Measurements from ENCODE around the gene ABHD12B.

DNA sequence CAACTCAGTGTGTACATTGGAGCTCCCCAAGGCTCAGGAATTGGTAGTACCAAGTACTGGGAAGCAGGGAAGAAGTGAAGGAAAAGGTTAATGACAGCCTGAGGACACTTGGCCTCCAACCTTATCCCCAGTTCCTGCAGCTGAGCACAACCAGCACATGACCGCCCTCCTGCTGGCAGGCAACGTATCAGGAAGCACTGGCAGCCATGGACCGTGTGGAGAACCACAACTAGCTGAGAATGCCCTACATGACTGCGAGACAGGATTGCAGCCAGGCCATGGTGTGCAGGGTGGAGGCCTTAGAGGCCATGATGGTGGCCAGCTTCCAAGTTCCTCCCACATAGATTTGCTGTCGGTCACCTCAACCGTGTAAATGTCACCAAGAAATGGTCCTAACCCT is 45.6 kb downstream of the ABHD12B start:
- no peak for TF ChIP-seq EZH2 (IDR thresholded peaks at IDR 0.05; ENCODE audit: borderline replicate concordance, low read depth, low read length, severe bottlenecking)
- TF ChIP-seq, protein P1, sequence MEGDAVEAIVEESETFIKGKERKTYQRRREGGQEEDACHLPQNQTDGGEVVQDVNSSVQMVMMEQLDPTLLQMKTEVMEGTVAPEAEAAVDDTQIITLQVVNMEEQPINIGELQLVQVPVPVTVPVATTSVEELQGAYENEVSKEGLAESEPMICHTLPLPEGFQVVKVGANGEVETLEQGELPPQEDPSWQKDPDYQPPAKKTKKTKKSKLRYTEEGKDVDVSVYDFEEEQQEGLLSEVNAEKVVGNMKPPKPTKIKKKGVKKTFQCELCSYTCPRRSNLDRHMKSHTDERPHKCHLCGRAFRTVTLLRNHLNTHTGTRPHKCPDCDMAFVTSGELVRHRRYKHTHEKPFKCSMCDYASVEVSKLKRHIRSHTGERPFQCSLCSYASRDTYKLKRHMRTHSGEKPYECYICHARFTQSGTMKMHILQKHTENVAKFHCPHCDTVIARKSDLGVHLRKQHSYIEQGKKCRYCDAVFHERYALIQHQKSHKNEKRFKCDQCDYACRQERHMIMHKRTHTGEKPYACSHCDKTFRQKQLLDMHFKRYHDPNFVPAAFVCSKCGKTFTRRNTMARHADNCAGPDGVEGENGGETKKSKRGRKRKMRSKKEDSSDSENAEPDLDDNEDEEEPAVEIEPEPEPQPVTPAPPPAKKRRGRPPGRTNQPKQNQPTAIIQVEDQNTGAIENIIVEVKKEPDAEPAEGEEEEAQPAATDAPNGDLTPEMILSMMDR (IDR thresholded peaks at IDR 0.05; ENCODE audit: extremely low read depth in 1 of 2, insufficient read depth in 1 of 2, low read depth in 1 of 2, low read length in 2 of 2) = no peak
